Stimulated activated CD4-positive, alpha-beta T cell treated with anti-CD3 and anti-CD28 coated beads, Interleukin-1b, Interleukin-23, amount 100 ng/mL, for 1 hour (primary cell): Measurements from ENCODE around the gene SLC2A3.
"Not testable (repeated sequence)": the region's sequence is repeated elsewhere in the genome, so short reads cannot be mapped to it uniquely, and the experiment has no call there.

ENCODE experiments used
- DNase-seq, 2 donors: peaks; one replicate each; pipeline ENCODE4 v3.0.0-alpha.2; 2020; ENCODE audit warnings: low read depth in 2 of 2

Gene SLC2A3

DNA sequence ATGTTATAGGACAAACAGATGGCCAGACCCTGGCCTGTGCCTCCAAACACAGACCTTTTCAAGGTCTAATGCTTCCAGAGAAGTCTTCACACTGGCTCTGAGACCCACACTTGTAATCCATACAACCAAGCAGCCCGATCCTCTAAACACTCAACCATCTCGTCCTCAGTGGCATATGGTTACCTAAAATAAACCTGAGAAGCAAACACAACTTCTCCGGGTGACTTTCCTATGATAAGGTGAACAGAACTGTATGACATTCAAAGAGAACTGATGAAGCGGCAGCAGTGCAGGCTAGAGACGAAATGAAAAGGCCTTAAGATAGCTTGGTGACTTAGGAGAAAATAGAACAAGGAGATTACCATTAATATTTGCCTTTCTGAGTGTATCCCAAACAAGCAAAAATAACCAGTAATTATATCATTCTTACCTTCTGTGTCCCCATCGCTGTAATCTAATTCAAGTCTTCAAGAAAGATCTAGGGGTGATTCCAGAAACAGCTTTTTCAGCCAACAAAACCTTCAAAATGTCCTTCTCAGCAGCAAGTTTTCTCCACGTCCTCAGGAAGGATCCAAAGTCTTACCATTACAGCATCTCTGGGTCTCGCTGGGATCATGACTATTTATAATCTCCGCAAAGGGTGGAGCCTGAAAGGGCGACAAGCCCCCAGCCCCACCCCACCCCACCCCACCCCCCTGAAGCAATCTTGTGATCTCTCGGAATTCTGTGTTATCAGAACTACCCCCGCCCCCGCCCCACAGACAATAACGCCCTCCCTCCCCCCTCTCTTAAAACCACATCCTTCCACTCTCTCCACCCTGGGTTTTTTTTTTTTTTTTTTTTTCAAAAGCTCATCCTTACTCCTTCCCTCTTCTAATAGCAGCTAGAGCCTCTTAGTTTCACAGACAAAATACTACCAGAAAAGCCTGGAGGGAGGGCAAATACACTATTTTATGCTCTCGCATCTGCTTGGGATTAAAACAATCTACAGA is at the start of gene SLC2A3:
TSS of gene SLC2A3 (minus strand) at position 598 of the 992 bp plus-strand sequence. CDS start at position 445, 153 bp downstream.
- peak; percentile 46 to 67 for DNase-seq

- DNase-seq: no peak
These were observed 48.9 kb upstream of the SLC2A3 start for GRCh38 chr12:7984900-7985299.

GRCh38 chr12:7983460-7983859 is 47.5 kb upstream of the SLC2A3 start:
- not testable (repeated sequence) for DNase-seq

GRCh38 chr12:7983019-7983418 is 47.0 kb upstream of the SLC2A3 start:
- DNase-seq: not testable (repeated sequence)

- DNase-seq: not testable (repeated sequence)
These were observed 46.3 kb upstream of the SLC2A3 start for GRCh38 chr12:7982332-7982735.

DNA sequence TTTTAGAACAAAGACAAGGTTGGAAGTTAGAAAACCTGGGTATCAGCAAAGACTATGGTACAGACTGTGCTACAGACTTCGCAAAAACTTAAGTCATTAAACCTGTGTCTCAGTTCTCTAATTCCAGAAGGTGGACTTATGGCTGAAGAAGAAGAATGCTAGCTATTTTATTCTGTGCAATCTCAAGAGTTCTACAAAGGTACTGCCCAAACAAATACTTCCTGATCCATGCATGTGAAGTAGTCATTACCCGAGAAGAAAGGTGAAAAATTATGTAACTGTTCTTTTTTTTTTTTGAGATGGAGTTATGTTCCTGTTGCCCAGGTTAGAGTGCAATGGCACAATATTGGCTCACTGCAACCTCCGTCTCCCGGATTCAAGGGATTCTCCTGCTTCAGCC is 45.5 kb upstream of the SLC2A3 start:
- no peak for DNase-seq

GRCh38 chr12:7977351-7978124 is 41.6 kb upstream of the SLC2A3 start:
- not testable (repeated sequence) for DNase-seq

DNA sequence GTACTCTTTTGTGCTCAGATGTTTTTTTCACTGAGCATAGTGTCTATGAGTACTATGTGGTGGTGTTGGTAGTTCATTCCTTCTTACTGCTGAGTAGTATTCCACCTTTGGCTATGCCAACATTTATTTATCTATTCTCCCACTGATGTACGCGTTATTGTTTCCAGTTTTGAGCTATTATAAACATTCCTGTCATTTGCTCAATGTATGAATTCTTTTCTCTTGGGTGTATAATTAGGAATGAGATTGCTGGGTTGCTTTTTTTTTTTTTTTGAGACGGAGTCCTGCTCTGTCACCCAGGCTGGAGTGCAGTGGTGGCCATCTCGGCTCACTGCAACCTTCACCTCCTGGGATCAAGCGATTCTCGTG is 37.5 kb upstream of the SLC2A3 start:
- DNase-seq: no peak

GRCh38 chr12:7972734-7973456 is 36.9 kb upstream of the SLC2A3 start:
- no peak for DNase-seq

DNA sequence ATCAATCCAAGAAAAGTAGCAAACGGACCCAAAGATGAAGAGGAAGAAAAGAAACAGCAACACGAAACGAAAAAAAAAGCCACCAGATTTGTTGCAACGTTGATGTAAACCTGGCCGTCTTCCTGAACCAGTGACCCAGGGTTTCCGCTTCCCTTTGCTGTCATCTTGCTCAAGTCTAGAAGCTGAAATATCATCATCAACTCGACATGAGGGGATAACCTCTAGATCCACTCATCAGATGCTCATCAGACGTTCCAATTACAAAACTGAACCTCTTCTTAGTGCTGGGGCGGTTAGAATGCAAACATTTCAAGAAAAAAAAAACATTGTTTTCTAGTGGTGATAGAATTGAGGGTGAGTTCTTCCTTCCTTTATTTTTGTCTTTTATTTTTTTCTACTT is 36.3 kb upstream of the SLC2A3 start:
- DNase-seq: not testable (repeated sequence)

DNA sequence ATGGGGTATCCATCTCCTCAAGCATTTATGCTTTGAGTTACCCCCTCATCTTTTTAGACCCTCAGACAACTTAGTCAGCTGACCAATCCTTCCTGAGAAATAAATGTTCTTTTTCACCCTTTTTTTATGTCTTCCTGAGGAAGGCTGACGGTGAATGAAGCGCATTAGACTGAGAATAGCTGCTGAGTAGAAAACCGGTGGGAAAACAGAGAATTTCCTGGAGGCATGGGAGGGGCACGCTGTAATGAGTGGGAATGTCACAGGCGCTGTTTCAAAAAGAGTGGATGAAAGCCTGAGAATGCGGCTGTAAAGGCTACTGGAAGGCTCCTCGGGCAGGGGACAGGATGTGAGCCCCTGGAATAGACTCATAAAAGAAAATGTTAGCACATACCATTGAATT is 35.8 kb upstream of the SLC2A3 start:
- not testable (repeated sequence) for DNase-seq

DNA sequence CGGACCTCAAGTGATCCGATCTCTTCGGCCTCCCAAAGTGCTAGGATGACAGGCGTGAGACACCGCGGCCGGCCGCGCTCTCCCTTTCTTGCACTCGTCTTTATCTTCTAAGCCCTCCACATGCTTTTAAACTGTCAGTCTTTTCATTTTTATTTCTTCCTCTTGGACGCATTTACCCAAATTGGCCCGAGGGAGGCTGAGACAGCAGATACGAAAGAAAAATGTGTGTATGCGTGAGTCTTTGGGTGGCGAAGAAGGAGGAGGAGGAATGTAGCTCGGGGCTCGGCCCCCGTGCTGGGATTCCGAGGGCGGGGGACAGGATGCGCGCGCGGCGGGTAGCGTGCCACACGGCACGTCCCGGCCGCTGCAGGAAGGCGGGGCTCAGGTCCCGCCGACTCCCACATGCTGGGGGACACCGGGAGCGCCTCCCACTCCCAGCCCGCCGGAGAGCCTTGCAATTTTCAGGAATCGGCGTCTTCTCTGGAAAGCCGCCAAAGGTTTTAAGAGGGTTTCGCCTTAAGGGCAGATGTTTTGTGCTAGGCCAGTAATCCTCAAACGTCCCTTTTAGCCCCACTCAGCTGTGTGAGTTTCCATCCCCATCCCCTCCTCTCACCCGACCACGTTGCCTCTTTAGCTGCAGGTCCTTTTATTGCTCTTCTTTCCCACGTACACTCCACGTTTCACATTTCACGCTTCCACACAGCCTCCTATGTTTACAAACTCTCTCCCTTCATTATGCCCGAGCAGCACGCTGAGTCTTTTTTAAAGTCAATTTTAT is 34.7 kb upstream of the SLC2A3 start:
- DNase-seq: peak; percentile 55 to 81

DNA sequence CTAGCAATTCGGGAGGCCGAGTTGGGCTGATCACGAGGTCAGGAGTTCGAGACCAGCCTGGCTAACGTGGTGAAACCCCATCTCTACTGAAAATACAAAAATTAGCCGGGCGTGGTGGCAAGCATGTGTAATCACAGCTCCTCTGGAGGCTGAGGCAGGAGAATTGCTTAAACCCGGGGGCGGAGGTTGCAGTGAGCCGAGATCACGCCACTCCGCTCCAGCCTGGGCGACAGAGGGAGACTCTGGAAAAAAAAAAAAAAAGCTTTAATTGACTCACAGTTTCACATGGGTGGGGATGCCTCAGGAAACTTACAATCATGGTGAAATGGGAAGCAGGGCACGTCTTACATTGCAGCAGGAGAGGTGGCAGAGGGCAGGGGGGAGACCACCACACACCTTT is 30.6 kb upstream of the SLC2A3 start:
- DNase-seq: no peak

DNA sequence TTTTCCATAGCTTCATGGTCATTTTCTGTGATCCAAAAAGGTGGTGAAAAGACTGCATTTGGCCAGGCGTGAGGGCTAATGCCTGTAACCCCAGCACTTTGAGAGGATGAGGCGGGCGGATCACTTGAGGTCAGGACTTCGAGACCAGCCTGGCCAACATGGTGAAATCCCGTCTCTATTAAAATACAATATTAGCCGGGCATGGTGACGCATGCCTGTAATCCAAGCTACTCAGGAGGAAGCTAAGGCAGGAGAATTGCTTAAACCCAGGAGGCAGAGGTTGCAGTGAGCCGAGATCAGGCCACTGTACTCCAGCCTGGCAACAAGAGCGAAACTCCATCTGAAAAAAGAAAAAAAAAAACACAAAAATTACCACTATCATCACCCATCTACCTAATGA is 28.7 kb upstream of the SLC2A3 start:
- not testable (repeated sequence) for DNase-seq

DNA sequence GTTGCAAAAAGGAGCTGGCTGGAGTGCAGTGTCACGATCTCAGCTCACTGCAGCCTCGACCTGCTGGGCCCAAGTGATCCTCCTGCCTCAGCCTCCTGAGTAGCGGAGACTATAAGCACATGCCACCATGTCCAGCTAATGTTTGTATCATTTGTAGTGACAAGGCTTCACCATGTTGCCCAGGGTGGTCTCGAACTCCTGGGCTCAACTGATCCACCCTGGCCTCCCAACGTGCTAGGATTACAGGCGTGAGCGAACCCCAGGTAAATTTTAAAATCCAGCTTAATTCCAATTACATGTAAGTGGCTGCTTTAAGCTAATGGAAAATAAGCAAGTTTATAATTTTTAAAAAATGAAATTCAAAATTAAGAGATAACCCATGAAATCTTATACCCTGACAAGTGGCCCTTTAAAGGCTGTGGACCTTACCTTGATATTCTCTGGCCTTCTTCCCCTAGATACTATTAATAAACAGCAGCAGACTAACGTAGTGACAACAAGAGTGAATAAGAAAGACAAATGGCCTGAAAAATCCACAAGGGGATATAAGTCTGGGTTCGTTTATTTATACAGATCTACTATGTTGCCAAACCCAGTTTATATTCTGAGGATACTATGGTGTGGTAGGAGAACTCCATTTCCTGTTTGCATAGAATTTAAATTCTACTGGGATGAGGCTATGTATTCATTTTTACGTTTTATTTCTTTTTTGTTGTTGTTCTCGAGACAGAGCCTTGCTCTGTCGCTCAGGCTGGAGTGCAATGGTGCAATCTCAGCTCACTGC is 25.6 kb upstream of the SLC2A3 start:
- DNase-seq: no peak

GRCh38 chr12:7959701-7960121 is 23.7 kb upstream of the SLC2A3 start:
- no peak for DNase-seq

- no peak for DNase-seq
These were observed 23.3 kb upstream of the SLC2A3 start for GRCh38 chr12:7959278-7959677.

DNA sequence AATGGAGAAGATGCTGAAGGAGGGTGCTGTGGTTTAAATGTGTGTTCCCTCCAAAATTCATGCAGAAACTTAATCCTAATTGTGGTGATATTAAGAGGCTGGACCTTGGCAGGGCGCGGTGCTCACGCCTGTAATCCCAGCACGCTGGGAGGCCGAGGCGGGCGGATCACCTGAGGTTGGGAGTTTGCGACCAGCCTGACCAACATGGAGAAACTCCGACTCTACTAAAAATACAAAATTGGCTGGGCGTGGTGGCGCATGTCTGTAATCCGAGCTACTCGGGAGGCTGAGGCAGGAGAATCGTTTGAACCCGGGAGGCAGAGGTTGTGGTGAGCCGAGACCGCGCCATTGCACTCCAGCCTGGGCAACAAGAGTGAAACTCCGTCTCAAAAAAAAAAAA is 18.9 kb upstream of the SLC2A3 start:
- not testable (repeated sequence) for DNase-seq

DNA sequence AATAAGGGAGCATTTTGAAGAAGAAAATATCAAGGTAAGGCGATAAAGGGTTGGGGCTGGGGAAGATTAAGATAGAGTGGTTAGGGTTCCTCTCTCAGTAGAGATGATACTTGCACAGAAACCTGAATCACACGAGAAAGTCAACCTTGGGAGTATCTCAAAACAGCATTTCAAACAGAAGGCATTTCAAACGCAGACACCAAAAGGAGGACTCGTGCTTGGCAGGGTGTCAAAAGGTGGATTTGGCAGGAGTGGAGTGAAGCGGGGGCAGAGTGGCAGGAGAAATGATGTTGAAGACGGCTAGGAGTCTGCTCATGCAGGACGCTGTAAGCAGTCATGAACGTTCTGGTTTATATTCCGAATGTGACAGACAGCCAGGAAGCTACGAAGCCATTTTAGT is 18.4 kb upstream of the SLC2A3 start:
- DNase-seq: not testable (repeated sequence)

DNA sequence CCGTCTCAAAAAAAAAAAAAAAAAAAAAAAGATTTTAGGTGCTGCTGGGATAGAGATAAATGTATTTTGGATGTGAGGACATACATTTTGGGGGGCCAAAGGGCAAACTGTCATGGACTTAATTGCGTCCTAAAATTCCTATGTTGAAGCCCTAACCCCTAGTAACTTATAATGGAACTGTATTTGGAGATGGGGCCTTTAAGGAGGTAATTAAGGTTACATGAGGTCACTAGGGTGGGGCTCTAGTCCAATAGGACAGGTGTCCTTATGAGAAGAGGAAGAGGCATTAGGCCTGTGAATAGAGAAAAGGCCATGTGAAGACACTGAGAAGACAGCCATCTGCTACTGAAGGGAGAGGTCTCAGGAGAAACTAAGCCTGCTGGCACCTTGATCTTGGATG is 17.9 kb upstream of the SLC2A3 start:
- not testable (repeated sequence) for DNase-seq
